ENCODE data around the gene EHMT1. TPM values are rescaled to one million over a fixed set of nuclear protein-coding genes. Genes with fewer than 3 reads are reported as not detected.

The EHMT1 gene
- total RNA-seq, 1 experiment from 2014 or later = 112 TPM

DNA sequence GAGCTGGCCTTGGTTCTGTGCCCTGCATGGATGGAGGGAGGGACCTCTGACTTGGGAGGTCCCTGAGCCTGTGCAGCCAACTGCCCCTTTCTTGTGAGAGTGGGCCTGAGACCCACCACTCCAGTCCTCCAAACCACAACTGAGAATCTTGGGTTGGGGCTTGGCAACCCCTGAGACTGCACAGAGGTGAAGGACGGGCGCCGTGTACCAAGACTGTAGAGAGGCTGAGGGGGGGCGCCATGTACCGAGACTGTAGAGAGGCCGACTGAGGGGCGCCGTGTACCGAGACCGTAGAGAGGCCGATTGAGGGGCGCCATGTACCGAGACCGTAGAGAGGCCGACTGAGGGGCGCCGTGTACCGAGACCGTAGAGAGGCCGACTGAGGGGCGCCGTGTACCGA, 199.5 kb downstream of the EHMT1 start:
- Histone ChIP-seq H3K79me2 (ENCODE audit: insufficient read depth, low read length) (no peaks in the 10 kb centered on the region), H4K20me1 (ENCODE audit: control insufficient read depth, insufficient read depth, insufficient read length) (no peaks in the 10 kb centered on the region), H2BK5ac (ENCODE audit: insufficient read length, low read length) (no peak overlapping the region), H3K27me3 (ENCODE audit: insufficient read depth, low read length) (no peaks in the 10 kb centered on the region), H4K5ac (ENCODE audit: insufficient read length, low read depth, low read length) (no peak overlapping the region), H4K91ac (ENCODE audit: insufficient read length, low read depth, low read length) (no peak overlapping the region), H3K18ac (ENCODE audit: insufficient read length, low read depth, low read length) (no peak overlapping the region), H3K9me3 (ENCODE audit: control insufficient read depth, low read depth, low read length) (no peaks in the 10 kb centered on the region), H3K14ac (ENCODE audit: insufficient read depth, low read length) (no peak overlapping the region), H2BK20ac (ENCODE audit: low read depth, low read length, poor library complexity, severe bottlenecking) (no peak overlapping the region), H2AFZ (ENCODE audit: low read length) (no peak overlapping the region), H3K4me2 (ENCODE audit: insufficient read depth, insufficient read length, low read length) (no peak overlapping the region), H3K23me2 (ENCODE audit: insufficient read length, low read depth, low read length, poor library complexity, severe bottlenecking) (no peaks in the 10 kb centered on the region), H2BK15ac (ENCODE audit: low read depth, low read length) (no peak overlapping the region), H3K79me1 (ENCODE audit: insufficient read depth, low read depth, low read length, poor library complexity, severe bottlenecking) (peaks cover 4% of the 10 kb centered on the region), H3K4me1 (ENCODE audit: insufficient read depth, low read length) (no peaks in the 10 kb centered on the region), H3K23ac (ENCODE audit: insufficient read length, low read depth, low read length) (no peak overlapping the region), H2BK120ac (ENCODE audit: low read depth, low read length, poor library complexity, severe bottlenecking) (no peak overlapping the region), H3K4ac (ENCODE audit: low read depth, low read length) (no peak overlapping the region), H2AK5ac (ENCODE audit: insufficient read length, low read length) (no peak overlapping the region), H3K9ac (ENCODE audit: extremely low read depth, insufficient read length, low read length) (no peak overlapping the region), H2BK12ac (ENCODE audit: insufficient read length, low read depth, low read length) (no peak overlapping the region), H3T11ph (ENCODE audit: low read length) (no peak overlapping the region), H4K8ac (replicated peaks; ENCODE audit: insufficient read length, low read depth, low read length) (no peak overlapping the region), H3K56ac (ENCODE audit: insufficient read length, low read depth, low read length) (no peak overlapping the region), H3K27ac (ENCODE audit: insufficient read length, low read depth, low read length) (no peak overlapping the region)
- H3K4me1 Mint-ChIP-seq = no peaks in the 10 kb centered on the region
- peaks cover 16 to 21% of the 10 kb centered on the region in 2 experiments for H3K9me3 Mint-ChIP-seq
- peaks cover 72 to 81% (median 73%) of the 10 kb centered on the region in 3 experiments for H3K36me3 Mint-ChIP-seq (ENCODE audit: insufficient read depth in 1 of 3, low read depth in 3 of 3)
- WGBS (ENCODE audit: extremely low coverage, insufficient read length, low lambda C conversion rate) = no CpG with 5 or more reads among the region's 23 CpGs
- no peak overlapping the region; a peak in 1 of 7 replicates for H3K27ac Mint-ChIP-seq
- peaks cover 2% of the 10 kb centered on the region; the same call in 1 of the 2 replicates for H3K27me3 Mint-ChIP-seq (ENCODE audit: low read depth)
- TF ChIP-seq, protein P1, sequence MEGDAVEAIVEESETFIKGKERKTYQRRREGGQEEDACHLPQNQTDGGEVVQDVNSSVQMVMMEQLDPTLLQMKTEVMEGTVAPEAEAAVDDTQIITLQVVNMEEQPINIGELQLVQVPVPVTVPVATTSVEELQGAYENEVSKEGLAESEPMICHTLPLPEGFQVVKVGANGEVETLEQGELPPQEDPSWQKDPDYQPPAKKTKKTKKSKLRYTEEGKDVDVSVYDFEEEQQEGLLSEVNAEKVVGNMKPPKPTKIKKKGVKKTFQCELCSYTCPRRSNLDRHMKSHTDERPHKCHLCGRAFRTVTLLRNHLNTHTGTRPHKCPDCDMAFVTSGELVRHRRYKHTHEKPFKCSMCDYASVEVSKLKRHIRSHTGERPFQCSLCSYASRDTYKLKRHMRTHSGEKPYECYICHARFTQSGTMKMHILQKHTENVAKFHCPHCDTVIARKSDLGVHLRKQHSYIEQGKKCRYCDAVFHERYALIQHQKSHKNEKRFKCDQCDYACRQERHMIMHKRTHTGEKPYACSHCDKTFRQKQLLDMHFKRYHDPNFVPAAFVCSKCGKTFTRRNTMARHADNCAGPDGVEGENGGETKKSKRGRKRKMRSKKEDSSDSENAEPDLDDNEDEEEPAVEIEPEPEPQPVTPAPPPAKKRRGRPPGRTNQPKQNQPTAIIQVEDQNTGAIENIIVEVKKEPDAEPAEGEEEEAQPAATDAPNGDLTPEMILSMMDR (conservative IDR thresholded peaks at IDR 0.05) = no peak
- no peak overlapping the region for H3K4me3 Mint-ChIP-seq
- no peak for DNase-seq

All from H9 (cell line).